GM12878 (cell line): ENCODE data around the gene GINS1. TPM values are rescaled to one million over a fixed set of nuclear protein-coding genes. Genes with fewer than 3 reads are reported as not detected.

Experiments used
- YY1 ChIP-seq: IDR thresholded peaks from 2 replicates; pipeline ENCODE4 v1.6.1; 2011; ENCODE audit warnings: low read depth, mild to moderate bottlenecking, low read length
- polyA plus RNA-seq, 11 experiments: library from polyadenylated mRNA; depleted of rRNA in 4 of 11; unstranded in 6 of 11; stranded (reverse) in 5 of 11; fragments of >200 nt; fragmentation: Nextera tagmentation in 4 of 11; fragmentation: Illumina TruSeq in 1 of 11; extraction: Ambion mirVana in 4 of 11; extraction: Trizol in 1 of 11; gene quantifications; 1 replicate in 1 of 11; 2 replicates in 10 of 11; pipeline versions ENCODE4 v1.2.1 to v1.2.3, GENCODE V29; 2011 to 2016; ENCODE audit warnings: inconsistent platforms in 2 of 11, missing spikeins in 2 of 11, low read depth in 1 of 11
- total RNA-seq, 4 experiments: library from RNA; depleted of rRNA in 3 of 4; stranded (reverse); fragments of >200 nt in 3 of 4; fragmentation: Illumina TruSeq in 1 of 4; extraction: Trizol in 1 of 4; gene quantifications; 2 replicates each; pipeline versions ENCODE4 v1.2.1 to v1.2.3, GENCODE V29; 2013 to 2021
- TF ChIP-seq, protein P1 (sequence below): fragments of 450-650 bp; formaldehyde crosslinking; IDR thresholded peaks from 2 replicates; pipeline ENCODE4 v1.5.0; 2022; ENCODE audit warnings: mild to moderate bottlenecking, missing genetic modification characterization
- TF ChIP-seq, protein P2 (sequence below): IDR thresholded peaks from 2 replicates; pipeline ENCODE4 v1.6.1; 2012; ENCODE audit warnings: low read depth, low read length, improper control_type of control experiment
- TF ChIP-seq, protein P3 (sequence below): fragments of 150-350 bp; IDR thresholded peaks from 2 replicates; pipeline ENCODE4 v1.6.1; 2016; ENCODE audit warnings: low read depth, low read length

The GINS1 gene
- total and polyA plus RNA-seq, 10 of the 15 experiments (the other 5 are each of a cell fraction or from before 2014, with no cell fraction given): 13.0 to 44.6 (median 30.3) TPM

DNA sequence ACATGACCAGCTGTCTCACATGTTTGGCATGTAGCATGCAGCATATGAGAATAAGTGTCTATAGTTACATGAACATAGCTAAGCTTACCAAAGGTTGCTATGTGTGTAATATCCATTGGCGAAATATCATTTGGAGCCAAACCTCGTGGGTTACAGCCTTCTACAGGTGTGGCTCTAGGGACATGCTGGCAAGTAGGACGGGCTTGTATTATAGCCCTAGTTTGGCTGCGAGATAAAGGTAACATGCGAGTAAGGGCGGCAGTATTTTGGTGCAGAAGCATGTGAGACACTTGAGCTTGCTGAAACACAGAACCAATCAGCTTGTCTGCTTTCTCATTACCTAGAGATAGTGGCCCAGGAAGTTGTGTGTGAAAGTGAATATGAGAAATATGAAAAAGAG lies 10.4 kb upstream of the GINS1 start (continued):
- TF ChIP-seq, protein P1, sequence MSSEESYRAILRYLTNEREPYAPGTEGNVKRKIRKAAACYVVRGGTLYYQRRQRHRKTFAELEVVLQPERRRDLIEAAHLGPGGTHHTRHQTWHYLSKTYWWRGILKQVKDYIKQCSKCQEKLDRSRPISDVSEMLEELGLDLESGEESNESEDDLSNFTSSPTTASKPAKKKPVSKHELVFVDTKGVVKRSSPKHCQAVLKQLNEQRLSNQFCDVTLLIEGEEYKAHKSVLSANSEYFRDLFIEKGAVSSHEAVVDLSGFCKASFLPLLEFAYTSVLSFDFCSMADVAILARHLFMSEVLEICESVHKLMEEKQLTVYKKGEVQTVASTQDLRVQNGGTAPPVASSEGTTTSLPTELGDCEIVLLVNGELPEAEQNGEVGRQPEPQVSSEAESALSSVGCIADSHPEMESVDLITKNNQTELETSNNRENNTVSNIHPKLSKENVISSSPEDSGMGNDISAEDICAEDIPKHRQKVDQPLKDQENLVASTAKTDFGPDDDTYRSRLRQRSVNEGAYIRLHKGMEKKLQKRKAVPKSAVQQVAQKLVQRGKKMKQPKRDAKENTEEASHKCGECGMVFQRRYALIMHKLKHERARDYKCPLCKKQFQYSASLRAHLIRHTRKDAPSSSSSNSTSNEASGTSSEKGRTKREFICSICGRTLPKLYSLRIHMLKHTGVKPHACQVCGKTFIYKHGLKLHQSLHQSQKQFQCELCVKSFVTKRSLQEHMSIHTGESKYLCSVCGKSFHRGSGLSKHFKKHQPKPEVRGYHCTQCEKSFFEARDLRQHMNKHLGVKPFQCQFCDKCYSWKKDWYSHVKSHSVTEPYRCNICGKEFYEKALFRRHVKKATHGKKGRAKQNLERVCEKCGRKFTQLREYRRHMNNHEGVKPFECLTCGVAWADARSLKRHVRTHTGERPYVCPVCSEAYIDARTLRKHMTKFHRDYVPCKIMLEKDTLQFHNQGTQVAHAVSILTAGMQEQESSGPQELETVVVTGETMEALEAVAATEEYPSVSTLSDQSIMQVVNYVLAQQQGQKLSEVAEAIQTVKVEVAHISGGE: no peak
- TF ChIP-seq, protein P2, sequence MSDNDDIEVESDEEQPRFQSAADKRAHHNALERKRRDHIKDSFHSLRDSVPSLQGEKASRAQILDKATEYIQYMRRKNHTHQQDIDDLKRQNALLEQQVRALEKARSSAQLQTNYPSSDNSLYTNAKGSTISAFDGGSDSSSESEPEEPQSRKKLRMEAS: no peak
- TF ChIP-seq YY1: no peak
- TF ChIP-seq, protein P3, sequence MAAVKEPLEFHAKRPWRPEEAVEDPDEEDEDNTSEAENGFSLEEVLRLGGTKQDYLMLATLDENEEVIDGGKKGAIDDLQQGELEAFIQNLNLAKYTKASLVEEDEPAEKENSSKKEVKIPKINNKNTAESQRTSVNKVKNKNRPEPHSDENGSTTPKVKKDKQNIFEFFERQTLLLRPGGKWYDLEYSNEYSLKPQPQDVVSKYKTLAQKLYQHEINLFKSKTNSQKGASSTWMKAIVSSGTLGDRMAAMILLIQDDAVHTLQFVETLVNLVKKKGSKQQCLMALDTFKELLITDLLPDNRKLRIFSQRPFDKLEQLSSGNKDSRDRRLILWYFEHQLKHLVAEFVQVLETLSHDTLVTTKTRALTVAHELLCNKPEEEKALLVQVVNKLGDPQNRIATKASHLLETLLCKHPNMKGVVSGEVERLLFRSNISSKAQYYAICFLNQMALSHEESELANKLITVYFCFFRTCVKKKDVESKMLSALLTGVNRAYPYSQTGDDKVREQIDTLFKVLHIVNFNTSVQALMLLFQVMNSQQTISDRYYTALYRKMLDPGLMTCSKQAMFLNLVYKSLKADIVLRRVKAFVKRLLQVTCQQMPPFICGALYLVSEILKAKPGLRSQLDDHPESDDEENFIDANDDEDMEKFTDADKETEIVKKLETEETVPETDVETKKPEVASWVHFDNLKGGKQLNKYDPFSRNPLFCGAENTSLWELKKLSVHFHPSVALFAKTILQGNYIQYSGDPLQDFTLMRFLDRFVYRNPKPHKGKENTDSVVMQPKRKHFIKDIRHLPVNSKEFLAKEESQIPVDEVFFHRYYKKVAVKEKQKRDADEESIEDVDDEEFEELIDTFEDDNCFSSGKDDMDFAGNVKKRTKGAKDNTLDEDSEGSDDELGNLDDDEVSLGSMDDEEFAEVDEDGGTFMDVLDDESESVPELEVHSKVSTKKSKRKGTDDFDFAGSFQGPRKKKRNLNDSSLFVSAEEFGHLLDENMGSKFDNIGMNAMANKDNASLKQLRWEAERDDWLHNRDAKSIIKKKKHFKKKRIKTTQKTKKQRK: no peak
